OCI-LY3 (cell line): Measurements from ENCODE around the gene MAP2.

Experiments used
- H2AFZ ChIP-seq: fragments of 200-600, 300-600 bp; shearing (Covaris generic); 2 replicates; pipeline ENCODE4 v1.6.0; 2014; ENCODE audit warnings: antibody characterized with exemption, low read depth, low read length
- H3K27ac ChIP-seq: fragments of 200-600, 300-600 bp; sonication (generic); 2 replicates; pipeline ENCODE4 v1.5.1; 2014; ENCODE audit warnings: mild to moderate bottlenecking, low read length, moderate library complexity, mixed read lengths
- H3K27me3 ChIP-seq: fragments of 200-600, 300-600 bp; sonication (generic); 2 replicates; pipeline ENCODE4 v1.6.1; 2014; ENCODE audit warnings: low read depth, low read length, mixed read lengths
- H3K36me3 ChIP-seq: fragments of 200-600, 300-600 bp; sonication (generic); replicated peaks from 2 replicates; pipeline ENCODE3; 2014; ENCODE audit warnings: low read depth, low read length, mixed read lengths
- H3K4me1 ChIP-seq: fragments of 300-600, 200-600 bp; sonication (generic); 2 replicates; pipeline ENCODE4 v1.6.1; 2014; ENCODE audit warnings: low read length, mixed read lengths
- H3K4me2 ChIP-seq: fragments of 200-600, 300-600 bp; sonication (generic); 2 replicates; pipeline ENCODE4 v1.6.1; 2014; ENCODE audit warnings: low read length, mixed read lengths
- H3K4me3 ChIP-seq: fragments of 300-600, 200-600 bp; sonication (generic); 2 replicates; pipeline ENCODE4 v1.5.1; 2014; ENCODE audit warnings: antibody characterized with exemption, mild to moderate bottlenecking, low read length, moderate library complexity
- H3K79me2 ChIP-seq: fragments of 300-600, 200-600 bp; shearing (Covaris generic); 2 replicates; pipeline ENCODE4 v1.6.1; 2014; ENCODE audit warnings: mild to moderate bottlenecking, low read length, mixed read lengths
- H3K9ac ChIP-seq: fragments of 300-600, 200-600 bp; shearing (Covaris generic); 2 replicates; pipeline ENCODE4 v1.6.0; 2014; ENCODE audit warnings: mild to moderate bottlenecking, low read length, moderate library complexity
- H3K9me3 ChIP-seq: fragments of 200-600, 300-600 bp; shearing (Covaris generic); 2 replicates; pipeline ENCODE4 v1.6.1; 2014; ENCODE audit warnings: low read length, mixed read lengths; ENCODE audit not compliant: insufficient read depth
- H4K20me1 ChIP-seq: fragments of 200-600, 300-600 bp; sonication (generic); 2 replicates; pipeline ENCODE4 v1.6.1; 2016; ENCODE audit warnings: low read length, mixed read lengths; ENCODE audit not compliant: insufficient read depth
- EZH2phosphoT487 ChIP-seq: fragments of 200-600 bp; shearing (Covaris generic); IDR thresholded peaks from 2 replicates; pipeline ENCODE4 v1.6.1; 2018; ENCODE audit warnings: antibody characterized with exemption, mixed run types, low read depth
- TF ChIP-seq, protein P1 (sequence below): fragments of 200-600, 300-600 bp; sonication (generic); IDR thresholded peaks from 2 replicates; pipeline ENCODE4 v1.5.1; 2014; ENCODE audit warnings: antibody characterized with exemption, low read length, low read depth

Gene MAP2

GRCh38 chr2:209734805-209735204, 311.0 kb downstream of the MAP2 start:
- Histone ChIP-seq H3K27me3 (peaks cover 3% of the 10 kb centered on the region; the same call in 1 of the 2 replicates), H3K4me3 (no peak overlapping the region), H3K9me3 (no peaks in the 10 kb centered on the region), H3K4me2 (no peak overlapping the region), H3K79me2 (no peaks in the 10 kb centered on the region), H3K36me3 (no peaks in the 10 kb centered on the region), H2AFZ (no peak overlapping the region), H3K27ac (no peak overlapping the region), H3K9ac (no peak overlapping the region), H4K20me1 (no peaks in the 10 kb centered on the region), H3K4me1 (no peaks in the 10 kb centered on the region)
- no peak for TF ChIP-seq EZH2phosphoT487

- no peak overlapping the region for H3K9ac ChIP-seq
- no peak for TF ChIP-seq EZH2phosphoT487
- TF ChIP-seq, protein P1, sequence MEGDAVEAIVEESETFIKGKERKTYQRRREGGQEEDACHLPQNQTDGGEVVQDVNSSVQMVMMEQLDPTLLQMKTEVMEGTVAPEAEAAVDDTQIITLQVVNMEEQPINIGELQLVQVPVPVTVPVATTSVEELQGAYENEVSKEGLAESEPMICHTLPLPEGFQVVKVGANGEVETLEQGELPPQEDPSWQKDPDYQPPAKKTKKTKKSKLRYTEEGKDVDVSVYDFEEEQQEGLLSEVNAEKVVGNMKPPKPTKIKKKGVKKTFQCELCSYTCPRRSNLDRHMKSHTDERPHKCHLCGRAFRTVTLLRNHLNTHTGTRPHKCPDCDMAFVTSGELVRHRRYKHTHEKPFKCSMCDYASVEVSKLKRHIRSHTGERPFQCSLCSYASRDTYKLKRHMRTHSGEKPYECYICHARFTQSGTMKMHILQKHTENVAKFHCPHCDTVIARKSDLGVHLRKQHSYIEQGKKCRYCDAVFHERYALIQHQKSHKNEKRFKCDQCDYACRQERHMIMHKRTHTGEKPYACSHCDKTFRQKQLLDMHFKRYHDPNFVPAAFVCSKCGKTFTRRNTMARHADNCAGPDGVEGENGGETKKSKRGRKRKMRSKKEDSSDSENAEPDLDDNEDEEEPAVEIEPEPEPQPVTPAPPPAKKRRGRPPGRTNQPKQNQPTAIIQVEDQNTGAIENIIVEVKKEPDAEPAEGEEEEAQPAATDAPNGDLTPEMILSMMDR: no peak
- no peaks in the 10 kb centered on the region for H3K79me2 ChIP-seq
- H3K4me3 ChIP-seq: no peak overlapping the region
- H3K4me2 ChIP-seq: no peak overlapping the region
- no peak overlapping the region for H2AFZ ChIP-seq
- H3K27ac ChIP-seq: no peak overlapping the region
- no peaks in the 10 kb centered on the region for H4K20me1 ChIP-seq
- no peaks in the 10 kb centered on the region for H3K36me3 ChIP-seq
- H3K4me1 ChIP-seq: no peaks in the 10 kb centered on the region
- H3K9me3 ChIP-seq: no peaks in the 10 kb centered on the region
- peaks cover 22% of the 10 kb centered on the region for H3K27me3 ChIP-seq
Measured at GRCh38 chr2:209741953-209742352, 318.1 kb downstream of the MAP2 start.

DNA sequence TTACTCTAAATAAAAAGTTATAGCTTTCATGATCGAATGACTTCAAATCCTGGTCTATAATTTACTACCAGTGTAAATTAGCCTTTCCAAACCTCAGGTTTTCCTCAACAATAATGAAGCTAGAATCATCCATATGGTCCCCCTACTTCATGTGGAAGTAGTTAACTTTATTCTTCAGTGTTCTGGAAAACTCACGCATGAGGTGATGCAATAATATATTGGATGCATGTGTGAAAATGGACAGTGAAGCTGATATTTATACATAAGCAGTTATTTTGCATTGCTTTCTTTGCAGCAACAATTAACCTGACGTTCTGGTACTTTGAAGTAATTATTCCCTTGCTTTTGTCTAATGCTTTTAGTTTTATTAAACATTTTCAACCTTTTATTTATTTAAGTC, 329.2 kb downstream of the MAP2 start:
- no peak overlapping the region for H3K4me2 ChIP-seq
- no peak overlapping the region for H3K9ac ChIP-seq
- peaks cover 3% of the 10 kb centered on the region; the same call in 1 of the 2 replicates for H3K27me3 ChIP-seq
- H3K4me3 ChIP-seq: no peak overlapping the region
- no peaks in the 10 kb centered on the region for H3K9me3 ChIP-seq
- H3K79me2 ChIP-seq: no peaks in the 10 kb centered on the region
- H3K36me3 ChIP-seq: no peaks in the 10 kb centered on the region
- no peak for TF ChIP-seq EZH2phosphoT487
- TF ChIP-seq, protein P1: no peak
- H2AFZ ChIP-seq: no peak overlapping the region
- H4K20me1 ChIP-seq: no peaks in the 10 kb centered on the region
- H3K27ac ChIP-seq: no peak overlapping the region
- H3K4me1 ChIP-seq: no peaks in the 10 kb centered on the region

DNA sequence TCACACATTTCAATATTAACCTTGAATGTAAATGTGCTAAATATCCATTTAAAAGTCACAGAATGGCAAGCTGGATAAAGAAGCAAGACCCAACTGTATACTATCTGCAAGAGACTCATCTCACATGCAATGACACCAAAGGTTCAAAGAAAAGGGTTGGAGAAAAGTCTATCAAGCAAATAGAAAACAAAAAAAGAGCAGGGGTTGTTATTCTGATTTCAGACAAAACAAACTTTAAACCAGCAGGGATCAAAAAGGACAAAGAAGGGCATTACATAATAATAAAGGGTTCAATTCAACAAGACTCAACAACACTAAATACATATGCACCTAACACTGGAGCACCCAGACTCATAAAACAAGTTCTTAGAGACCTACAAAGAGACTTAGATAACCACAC, 333.3 kb downstream of the MAP2 start:
- Histone ChIP-seq H4K20me1 (no peaks in the 10 kb centered on the region), H3K79me2 (no peaks in the 10 kb centered on the region), H3K9me3 (no peaks in the 10 kb centered on the region), H3K27ac (no peak overlapping the region), H2AFZ (no peak overlapping the region), H3K9ac (no peak overlapping the region), H3K4me3 (no peak overlapping the region), H3K4me2 (no peak overlapping the region), H3K4me1 (no peaks in the 10 kb centered on the region), H3K27me3 (peaks cover 3% of the 10 kb centered on the region; the same call in 1 of the 2 replicates), H3K36me3 (no peaks in the 10 kb centered on the region)
- no peak for TF ChIP-seq EZH2phosphoT487
- TF ChIP-seq, protein P1: no peak

DNA sequence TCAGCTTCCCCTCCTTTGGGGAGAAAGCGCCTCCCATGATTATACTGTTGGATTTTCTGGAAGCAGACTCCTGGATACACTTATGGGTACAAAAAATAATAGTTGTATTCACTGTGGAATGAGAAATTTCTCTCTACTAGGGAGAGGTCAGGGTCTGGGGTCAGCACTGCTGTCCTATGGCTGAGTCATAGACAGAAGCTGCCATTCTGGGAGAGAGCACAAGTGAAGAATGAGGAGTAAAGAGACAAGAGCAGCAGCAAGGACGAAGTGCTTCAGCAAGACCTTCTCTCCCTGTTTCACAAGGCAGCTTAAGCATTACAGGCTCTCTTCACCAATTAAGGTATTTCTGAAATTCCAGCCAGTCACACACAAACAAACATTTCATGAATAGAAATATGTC, 337.7 kb downstream of the MAP2 start:
- Histone ChIP-seq H3K4me1 (0 out of 2 replicates have a peak, but pooled peaks cover 3% of the 10 kb centered on the region), H3K9me3 (no peaks in the 10 kb centered on the region), H4K20me1 (no peaks in the 10 kb centered on the region), H3K4me2 (no peak overlapping the region), H3K27ac (no peak overlapping the region), H3K36me3 (no peaks in the 10 kb centered on the region), H3K79me2 (no peaks in the 10 kb centered on the region), H3K9ac (no peak overlapping the region), H3K27me3 (peaks cover 3% of the 10 kb centered on the region; the same call in 1 of the 2 replicates), H3K4me3 (no peak overlapping the region), H2AFZ (no peak overlapping the region)
- no peak for TF ChIP-seq EZH2phosphoT487
- TF ChIP-seq, protein P1: no peak
